Left kidney (tissue), 2 donors: ENCODE results near the gene OSGEP. TPM values are rescaled to one million over a fixed set of nuclear protein-coding genes. Genes with fewer than 3 reads are reported as not detected.

Source experiments
- DNase-seq: peaks from one replicate; pipeline ENCODE4 v3.0.0-alpha.2; 2013
- polyA plus RNA-seq: library from polyadenylated mRNA; unstranded; fragments of 120-200 nt; gene quantifications from one replicate; pipeline ENCODE4 v1.2.1, GENCODE V29; 2013; ENCODE audit not compliant: insufficient read length

Gene OSGEP
- polyA plus RNA-seq, 1 donor: 85.7 TPM

DNA sequence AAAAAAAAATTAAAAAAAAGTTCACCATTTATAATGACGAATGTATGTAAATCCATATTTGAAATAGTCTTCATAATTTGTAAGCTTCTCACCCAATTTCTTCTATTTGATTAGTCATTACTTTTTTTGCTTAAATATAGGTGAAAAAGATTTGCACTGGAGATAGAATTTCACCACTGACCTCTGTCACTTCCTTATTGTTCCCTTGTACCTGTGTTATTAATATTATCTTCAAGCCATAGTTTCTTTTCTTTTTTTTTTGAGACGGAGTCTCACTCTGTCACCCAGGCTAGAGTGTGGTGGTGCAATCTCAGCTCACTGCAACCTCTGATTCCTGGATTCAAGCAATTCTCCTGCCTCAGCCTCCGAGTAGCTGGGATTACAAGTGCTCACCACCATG, 57.1 kb downstream of the OSGEP start:
- DNase-seq: no peak

Other genes with a start within 250 kb of the OSGEP start
- gene OR11H6, start 231.1 kb downstream of the OSGEP start, polyA plus RNA-seq: not detected
- gene OR11H7, start 225.8 kb downstream of the OSGEP start, polyA plus RNA-seq: 0.98 TPM
- gene OR11H4, start 215.5 kb downstream of the OSGEP start, polyA plus RNA-seq: 0.13 TPM
- 28.9 TPM for gene TTC5, start 148.9 kb downstream of the OSGEP start, polyA plus RNA-seq
- gene CCNB1IP1, start 121.5 kb downstream of the OSGEP start, polyA plus RNA-seq: 127 TPM
- gene PARP2, start 111.2 kb downstream of the OSGEP start, polyA plus RNA-seq: 72.2 TPM
- 21.5 TPM for gene TEP1, start 41.3 kb downstream of the OSGEP start, polyA plus RNA-seq
- 0.60 TPM for gene KLHL33, start 18.6 kb downstream of the OSGEP start, polyA plus RNA-seq
- 289 TPM for gene APEX1, start 414 bp upstream of the OSGEP start, polyA plus RNA-seq
- gene PIP4P1, start 6.6 kb upstream of the OSGEP start, polyA plus RNA-seq: 37.0 TPM
- gene PNP, start 14.6 kb upstream of the OSGEP start, polyA plus RNA-seq: 74.1 TPM
- 0.13 TPM for gene RNASE10, start 50.7 kb upstream of the OSGEP start, polyA plus RNA-seq
- not detected for gene RNASE9, start 106.2 kb upstream of the OSGEP start, polyA plus RNA-seq
- gene RNASE11, start 133.2 kb upstream of the OSGEP start, polyA plus RNA-seq: not detected
- gene RNASE12, start 136.6 kb upstream of the OSGEP start, polyA plus RNA-seq: not detected
- gene OR6S1, start 186.9 kb upstream of the OSGEP start, polyA plus RNA-seq: not detected
- 1.0 TPM for gene RNASE4, start 229.7 kb upstream of the OSGEP start, polyA plus RNA-seq
- 3.3 TPM for gene ANG, start 234.0 kb upstream of the OSGEP start, polyA plus RNA-seq